Activated CD4-positive, alpha-beta memory T cell treated with anti-CD3 and anti-CD28 coated beads for 36 hours (primary cell): ENCODE measurements around the gene POFUT1. TPM values are rescaled to one million over a fixed set of nuclear protein-coding genes. Genes with fewer than 3 reads are reported as not detected.

ENCODE experiments used
- CTCF ChIA-PET: fragments of 350-600 bp; sonication (Branson Sonifier 250); formaldehyde crosslinking; loops from one replicate; lab custom pipeline; 2021; ENCODE audit warnings: antibody characterized with exemption, inconsistent platforms; lab: Charles Lee
- POLR2A ChIA-PET: fragments of 350-600 bp; sonication (Branson Sonifier 250); formaldehyde crosslinking; loops from one replicate; lab custom pipeline; 2021; ENCODE audit warnings: antibody characterized with exemption; lab: Charles Lee
- DNase-seq: peaks from one replicate; pipeline ENCODE4 v3.0.0-alpha.2; 2020
- H3K27ac Mint-ChIP-seq: one replicate; pipeline ENCODE4 v1.8.0; 2021; ENCODE audit warnings: mixed read lengths
- H3K27me3 Mint-ChIP-seq: one replicate; pipeline ENCODE4 v1.8.0; 2021; ENCODE audit warnings: mixed read lengths
- H3K36me3 Mint-ChIP-seq: one replicate; pipeline ENCODE4 v1.8.0; 2021; ENCODE audit warnings: mixed read lengths
- H3K4me1 Mint-ChIP-seq: one replicate; pipeline ENCODE4 v1.8.0; 2021; ENCODE audit warnings: low read depth, mixed read lengths
- H3K4me3 Mint-ChIP-seq: one replicate; pipeline ENCODE4 v1.8.0; 2021; ENCODE audit warnings: mild to moderate bottlenecking, mixed read lengths
- H3K9me3 Mint-ChIP-seq: one replicate; pipeline ENCODE4 v1.8.0; 2021; ENCODE audit warnings: mixed read lengths
- intact Hi-C: fragments of 100-400 bp; cut with micrococcal nuclease; formaldehyde crosslinking; loops from one replicate; pipeline ENCODE4 v1.15.1; 2023
- total RNA-seq, 2 experiments: library from RNA; stranded (reverse); gene quantifications; one replicate each; pipeline ENCODE4 v1.2.3, GENCODE V29; 2021

The POFUT1 gene
- total RNA-seq, 2 experiments from 2014 or later = 48.4 to 48.5 TPM

GRCh38 chr20:32231245-32231644, 23.6 kb downstream of the POFUT1 start:
- peak overlapping the region; percentile 97 for H3K27ac Mint-ChIP-seq

GRCh38 chr20:32231847-32232246, 24.2 kb downstream of the POFUT1 start:
- intact Hi-C loops = loop anchor here (1.0 kb wide), 5 partner anchors 17 to 123 kb away; no protein-coding TSS in a partner anchor
- peak overlapping the region; percentile 45 for H3K4me3 Mint-ChIP-seq
- H3K27ac Mint-ChIP-seq = peak overlapping the region; percentile 97

More at GRCh38 chr20:32231245-32231644, 23.6 kb downstream of the POFUT1 start:
- Mint-ChIP-seq H3K36me3 (peaks cover 65% of the 10 kb centered on the region), H3K4me3 (no peak overlapping the region), H3K9me3 (no peaks in the 10 kb centered on the region), H3K27me3 (no peaks in the 10 kb centered on the region), H3K4me1 (peaks cover 52% of the 10 kb centered on the region)
- no peak for DNase-seq
- ChIA-PET POLR2A (interaction anchor here (1.2 to 3.4 kb wide), 6 partner anchors 18 to 102 kb away, joined by 3 to 36 read pairs (median 8); no protein-coding TSS in a partner anchor), CTCF (interaction anchor here (0.9 kb wide), 1 partner anchor 255 kb away, joined by 3 read pairs; no protein-coding TSS in a partner anchor)
- intact Hi-C loops = no loop called here

GRCh38 chr20:32232326-32232886, 24.7 kb downstream of the POFUT1 start:
- H3K36me3 Mint-ChIP-seq = peaks cover 70% of the 10 kb centered on the region
- peak overlapping the region; percentile 97 for H3K27ac Mint-ChIP-seq
- ChIA-PET CTCF (interaction anchor here (0.8 to 1.0 kb wide), 4 partner anchors 45 to 133 kb away, joined by 3 read pairs; partner anchors contain the start of gene KIF3B), POLR2A (interaction anchor here (0.6 to 3.4 kb wide), 15 partner anchors 10 to 127 kb away, joined by 3 to 36 read pairs (median 5); no protein-coding TSS in a partner anchor)
- peak; percentile 64 for DNase-seq
- H3K27me3 Mint-ChIP-seq = no peaks in the 10 kb centered on the region
- H3K4me1 Mint-ChIP-seq = peaks cover 50% of the 10 kb centered on the region
- intact Hi-C loops = loop anchor here (1.0 kb wide), 5 partner anchors 17 to 123 kb away; no protein-coding TSS in a partner anchor
- H3K4me3 Mint-ChIP-seq = peak overlapping the region; percentile 45
- H3K9me3 Mint-ChIP-seq = no peaks in the 10 kb centered on the region

More at GRCh38 chr20:32231847-32232246, 24.2 kb downstream of the POFUT1 start:
- H3K9me3 Mint-ChIP-seq = no peaks in the 10 kb centered on the region
- H3K36me3 Mint-ChIP-seq = peaks cover 68% of the 10 kb centered on the region
- DNase-seq = peak; percentile 75
- CTCF ChIA-PET = interaction anchor here (0.8 to 1.0 kb wide), 4 partner anchors 45 to 133 kb away, joined by 3 read pairs; partner anchors contain the start of gene KIF3B
- H3K4me1 Mint-ChIP-seq = peaks cover 50% of the 10 kb centered on the region
- no peaks in the 10 kb centered on the region for H3K27me3 Mint-ChIP-seq
- POLR2A ChIA-PET = interaction anchor here (0.6 to 3.4 kb wide), 14 partner anchors 9 to 128 kb away, joined by 3 to 36 read pairs (median 6); no protein-coding TSS in a partner anchor

- Mint-ChIP-seq H3K9me3 (no peaks in the 10 kb centered on the region), H3K4me3 (no peak overlapping the region), H3K4me1 (peaks cover 50% of the 10 kb centered on the region), H3K27me3 (no peaks in the 10 kb centered on the region), H3K36me3 (peaks cover 68% of the 10 kb centered on the region), H3K27ac (peak overlapping the region; percentile 97)
- ChIA-PET CTCF (no interaction called here), POLR2A (interaction anchor here (1.4 to 3.4 kb wide), 7 partner anchors 11 to 100 kb away, joined by 5 to 36 read pairs (median 8); no protein-coding TSS in a partner anchor)
- no peak for DNase-seq
- intact Hi-C loops = no loop called here
Observed at GRCh38 chr20:32233286-32233685, 25.6 kb downstream of the POFUT1 start.

GRCh38 chr20:32234135-32234808, 26.6 kb downstream of the POFUT1 start:
- Mint-ChIP-seq H3K4me1 (peaks cover 55% of the 10 kb centered on the region), H3K9me3 (no peaks in the 10 kb centered on the region), H3K27me3 (no peaks in the 10 kb centered on the region), H3K27ac (peak overlapping the region; percentile 97), H3K36me3 (peaks cover 58% of the 10 kb centered on the region), H3K4me3 (no peak overlapping the region)
- ChIA-PET CTCF (no interaction called here), POLR2A (interaction anchor here (1.4 kb wide), 1 partner anchor 18 kb away, joined by 5 read pairs; no protein-coding TSS in a partner anchor)
- DNase-seq = no peak
- intact Hi-C loops = no loop called here

- ChIA-PET CTCF (no interaction called here), POLR2A (interaction anchor here (1.3 kb wide), 1 partner anchor 50 kb away, joined by 6 read pairs; no protein-coding TSS in a partner anchor)
- Mint-ChIP-seq H3K36me3 (peaks cover 56% of the 10 kb centered on the region), H3K9me3 (no peaks in the 10 kb centered on the region), H3K27me3 (no peaks in the 10 kb centered on the region), H3K27ac (peak overlapping the region; percentile 97), H3K4me3 (no peak overlapping the region), H3K4me1 (peaks cover 59% of the 10 kb centered on the region)
- no peak for DNase-seq
- intact Hi-C loops = no loop called here
Observed at GRCh38 chr20:32235331-32236047, 27.8 kb downstream of the POFUT1 start.

- POLR2A ChIA-PET = interaction anchor here (0.5 to 1.3 kb wide), 2 partner anchors 10 to 50 kb away, joined by 3 to 6 read pairs; no protein-coding TSS in a partner anchor
- H3K36me3 Mint-ChIP-seq = peaks cover 50% of the 10 kb centered on the region
- CTCF ChIA-PET = no interaction called here
- DNase-seq = no peak
- H3K27ac Mint-ChIP-seq = peak overlapping the region; percentile 77
- no peak overlapping the region for H3K4me3 Mint-ChIP-seq
- peaks cover 57% of the 10 kb centered on the region for H3K4me1 Mint-ChIP-seq
- H3K9me3 Mint-ChIP-seq = no peaks in the 10 kb centered on the region
- H3K27me3 Mint-ChIP-seq = no peaks in the 10 kb centered on the region
- intact Hi-C loops = no loop called here
Observed at GRCh38 chr20:32236048-32236533, 28.4 kb downstream of the POFUT1 start.

- H3K27ac Mint-ChIP-seq = peak overlapping the region; percentile 77
- H3K27me3 Mint-ChIP-seq = no peaks in the 10 kb centered on the region
- DNase-seq = no peak
- no peak overlapping the region for H3K4me3 Mint-ChIP-seq
- peaks cover 44% of the 10 kb centered on the region for H3K36me3 Mint-ChIP-seq
- POLR2A ChIA-PET = interaction anchor here (0.5 kb wide), 1 partner anchor 9 kb away, joined by 3 read pairs; no protein-coding TSS in a partner anchor
- CTCF ChIA-PET = no interaction called here
- no peaks in the 10 kb centered on the region for H3K9me3 Mint-ChIP-seq
- peaks cover 49% of the 10 kb centered on the region for H3K4me1 Mint-ChIP-seq
- intact Hi-C loops = no loop called here
Observed at GRCh38 chr20:32236819-32237218, 29.1 kb downstream of the POFUT1 start.

GRCh38 chr20:32237419-32237818, 29.7 kb downstream of the POFUT1 start:
- DNase-seq = no peak
- Mint-ChIP-seq H3K27ac (peak overlapping the region; percentile 34), H3K27me3 (no peaks in the 10 kb centered on the region), H3K9me3 (no peaks in the 10 kb centered on the region), H3K4me1 (peaks cover 43% of the 10 kb centered on the region), H3K36me3 (peaks cover 41% of the 10 kb centered on the region), H3K4me3 (no peak overlapping the region)
- intact Hi-C loops = no loop called here
- ChIA-PET POLR2A (no interaction called here), CTCF (no interaction called here)

GRCh38 chr20:32238483-32239425, 31.1 kb downstream of the POFUT1 start:
- H3K9me3 Mint-ChIP-seq = no peaks in the 10 kb centered on the region
- peaks cover 27% of the 10 kb centered on the region for H3K36me3 Mint-ChIP-seq
- no peak overlapping the region for H3K27ac Mint-ChIP-seq
- H3K27me3 Mint-ChIP-seq = no peaks in the 10 kb centered on the region
- no peak for DNase-seq
- H3K4me3 Mint-ChIP-seq = no peak overlapping the region
- peaks cover 30% of the 10 kb centered on the region for H3K4me1 Mint-ChIP-seq
- intact Hi-C loops = no loop called here
- CTCF ChIA-PET = no interaction called here
- POLR2A ChIA-PET = no interaction called here
